GM12878 (cell line): ENCODE results near the gene SERTAD2. TPM values are rescaled to one million over a fixed set of nuclear protein-coding genes. Genes with fewer than 3 reads are reported as not detected.

ENCODE experiments used
- CEBPZ ChIP-seq: fragments of 150-350 bp; IDR thresholded peaks from 2 replicates; pipeline ENCODE4 v1.6.1; 2016; ENCODE audit warnings: low read depth, low read length
- ETV6 ChIP-seq, 2 experiments: fragments of 450-650 bp in 1 of 2; IDR thresholded peaks in 1 of 2; conservative IDR thresholded peaks in 1 of 2; 2 replicates each; pipeline ENCODE4 v1.6.1; 2014; ENCODE audit warnings: antibody characterized with exemption in 1 of 2, borderline replicate concordance in 1 of 2, low read depth in 1 of 2, mild to moderate bottlenecking in 1 of 2, moderate library complexity in 1 of 2
- HSF1 ChIP-seq: fragments of 150-350 bp; IDR thresholded peaks from 2 replicates; pipeline ENCODE4 v1.6.1; 2014; ENCODE audit warnings: mild to moderate bottlenecking, low read depth, low read length
- IKZF1 ChIP-seq: fragments of 450-650 bp; conservative IDR thresholded peaks from 2 replicates; pipeline ENCODE4 v1.6.1; 2017; ENCODE audit warnings: antibody characterized with exemption, mild to moderate bottlenecking
- MAX ChIP-seq: IDR thresholded peaks from 2 replicates; pipeline ENCODE4 v1.6.1; 2012; ENCODE audit warnings: low read depth, low read length, improper control_type of control experiment
- MLLT1 ChIP-seq: fragments of 450-650 bp; IDR thresholded peaks from 2 replicates; pipeline ENCODE4 v1.6.1; 2016; ENCODE audit warnings: mild to moderate bottlenecking
- NKRF ChIP-seq: fragments of 450-650 bp; conservative IDR thresholded peaks from 2 replicates; pipeline ENCODE4 v1.6.1; 2017; ENCODE audit warnings: mild to moderate bottlenecking, moderate library complexity
- NR2F1 ChIP-seq: fragments of 450-650 bp; conservative IDR thresholded peaks from 2 replicates; pipeline ENCODE4 v1.6.1; 2017; ENCODE audit warnings: mild to moderate bottlenecking
- PAX8 ChIP-seq: fragments of 450-650 bp; IDR thresholded peaks from 2 replicates; pipeline ENCODE4 v1.6.1; 2017; ENCODE audit warnings: mild to moderate bottlenecking, moderate library complexity
- POLR2A ChIP-seq: IDR thresholded peaks from 2 replicates; pipeline ENCODE4 v1.6.1; 2011; ENCODE audit warnings: low read depth, mild to moderate bottlenecking, low read length
- SMARCA5 ChIP-seq: fragments of 450-650 bp; IDR thresholded peaks from 2 replicates; pipeline ENCODE4 v1.6.1; 2017; ENCODE audit warnings: mild to moderate bottlenecking
- SREBF2 ChIP-seq: IDR thresholded peaks from 2 replicates; pipeline ENCODE4 v1.6.1; 2012; ENCODE audit warnings: mild to moderate bottlenecking, low read length
- STAT1 ChIP-seq: fragments of 450-650 bp; conservative IDR thresholded peaks from 2 replicates; pipeline ENCODE4 v1.6.1; 2014; ENCODE audit warnings: antibody characterized with exemption, mild to moderate bottlenecking
- SUPT20H ChIP-seq: IDR thresholded peaks from 2 replicates; pipeline ENCODE4 v1.6.1; 2011; ENCODE audit warnings: low read depth, mild to moderate bottlenecking, low read length, moderate library complexity, borderline replicate concordance; ENCODE audit not compliant: control insufficient read depth
- TCF12 ChIP-seq: IDR thresholded peaks from 2 replicates; pipeline ENCODE4 v1.6.1; 2011; ENCODE audit warnings: low read depth, mild to moderate bottlenecking, low read length
- TCF3 ChIP-seq: IDR thresholded peaks from 2 replicates; pipeline ENCODE4 v1.6.1; 2012; ENCODE audit warnings: low read depth, mild to moderate bottlenecking, low read length, borderline replicate concordance; ENCODE audit not compliant: insufficient read depth
- WRNIP1 ChIP-seq: IDR thresholded peaks from 2 replicates; pipeline ENCODE4 v1.6.1; 2011; ENCODE audit warnings: low read depth, low read length, improper control_type of control experiment, borderline replicate concordance
- polyA plus RNA-seq, 11 experiments: library from polyadenylated mRNA; depleted of rRNA in 4 of 11; unstranded in 6 of 11; stranded (reverse) in 5 of 11; fragments of >200 nt; fragmentation: Nextera tagmentation in 4 of 11; fragmentation: Illumina TruSeq in 1 of 11; extraction: Ambion mirVana in 4 of 11; extraction: Trizol in 1 of 11; gene quantifications; 1 replicate in 1 of 11; 2 replicates in 10 of 11; pipeline versions ENCODE4 v1.2.1 to v1.2.3, GENCODE V29; 2011 to 2016; ENCODE audit warnings: inconsistent platforms in 2 of 11, missing spikeins in 2 of 11, low read depth in 1 of 11
- total RNA-seq, 4 experiments: library from RNA; depleted of rRNA in 3 of 4; stranded (reverse); fragments of >200 nt in 3 of 4; fragmentation: Illumina TruSeq in 1 of 4; extraction: Trizol in 1 of 4; gene quantifications; 2 replicates each; pipeline versions ENCODE4 v1.2.1 to v1.2.3, GENCODE V29; 2013 to 2021

Gene SERTAD2
- total and polyA plus RNA-seq, 10 of the 15 experiments (the other 5 are each of a cell fraction or from before 2014, with no cell fraction given) = 7.9 to 28.7 (median 20.1) TPM

GRCh38 chr2:64652231-64653108 lies 1.2 kb downstream of the SERTAD2 start (continued):
- TF ChIP-seq NKRF (no peak; the same call in 1 of the 2 replicates), TCF12 (peak; percentile 79), ETV6 (conservative IDR thresholded peaks at IDR 0.05 in 1 of 2, IDR thresholded peaks at IDR 0.05 in 1 of 2; ENCODE audit: borderline replicate concordance in 1 of 2, low read depth in 1 of 2) (0 out of 4 replicates have a peak, but pooled peaks of 1 of the 2 experiments have one; percentile 16), MLLT1 (peak; percentile 58; the same call in 1 of the 2 replicates), SMARCA5 (no peak), WRNIP1 (0 out of 2 replicates have a peak, but pooled peaks have one; percentile 69), IKZF1 (0 out of 2 replicates have a peak, but pooled peaks have one; percentile 8), STAT1 (no peak), PAX8 (no peak), CEBPZ (no peak), TCF3 (0 out of 2 replicates have a peak, but pooled peaks have one; percentile 58), NR2F1 (no peak), MAX (no peak), SUPT20H (no peak), POLR2A (no peak), HSF1 (no peak), SREBF2 (no peak)
